ENCODE measurements around the gene SKI.

Gene SKI

DNA sequence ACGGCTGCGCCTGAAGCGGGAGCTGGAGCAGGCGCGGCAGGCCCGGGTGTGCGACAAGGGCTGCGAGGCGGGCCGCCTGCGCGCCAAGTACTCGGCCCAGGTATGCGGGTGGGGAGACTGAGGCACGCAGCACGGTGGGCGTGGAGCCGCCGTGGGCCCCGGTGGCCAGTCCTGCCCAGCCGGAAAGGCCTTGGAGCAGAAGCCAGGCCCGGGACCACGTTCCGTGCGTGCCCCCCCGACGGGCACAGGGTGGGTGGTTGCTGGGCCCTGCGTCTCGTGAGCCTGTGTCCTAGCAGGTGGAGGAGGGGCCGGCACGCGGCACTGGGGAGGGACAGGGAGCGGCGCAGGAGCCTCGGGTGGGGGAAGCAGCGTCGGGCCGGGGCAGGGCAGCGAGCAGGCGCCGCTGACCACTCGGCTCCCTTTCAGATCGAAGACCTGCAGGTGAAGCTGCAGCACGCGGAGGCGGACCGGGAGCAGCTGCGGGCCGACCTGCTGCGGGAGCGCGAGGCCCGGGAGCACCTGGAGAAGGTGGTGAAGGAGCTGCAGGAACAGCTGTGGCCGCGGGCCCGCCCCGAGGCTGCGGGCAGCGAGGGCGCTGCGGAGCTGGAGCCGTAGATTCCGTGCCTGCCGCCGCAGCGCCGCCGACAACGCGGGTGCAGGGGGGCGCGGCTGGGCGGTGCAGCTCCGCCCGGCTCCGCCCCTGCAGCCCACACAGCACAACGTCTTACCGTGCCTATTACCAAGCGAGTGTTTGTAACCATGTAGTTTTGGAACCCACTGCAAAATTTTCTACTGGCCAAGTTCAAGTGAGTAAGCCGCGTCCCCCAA is 78.2 kb downstream of the SKI start:
- DNase-seq (ENCODE audit: low read depth, low spot score), result no peak

DNA sequence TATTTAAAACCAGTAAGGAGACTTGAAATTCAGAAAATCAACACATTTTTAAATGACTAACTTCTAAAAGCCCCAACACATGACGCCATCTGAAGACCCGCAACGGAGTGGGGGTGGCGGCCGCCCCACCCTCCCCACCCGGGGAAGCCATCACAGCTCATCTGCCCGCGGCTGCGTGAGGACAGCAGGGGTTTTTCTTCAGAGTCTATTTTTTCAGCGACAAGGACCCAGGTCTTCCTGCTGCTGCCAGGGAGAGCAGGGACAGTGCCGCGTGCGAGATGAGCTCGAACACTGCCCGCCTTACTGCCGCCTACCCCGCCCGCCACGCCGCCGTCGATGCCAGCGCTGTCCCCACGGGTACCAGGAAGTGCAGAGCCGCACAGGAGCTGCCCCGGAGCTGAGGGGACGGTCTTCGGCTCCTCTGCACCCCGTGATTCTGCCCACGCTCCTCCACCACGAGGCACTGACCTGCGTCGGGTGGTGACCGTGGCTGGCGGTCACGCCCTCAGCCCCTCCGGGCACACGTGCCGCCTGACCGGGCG is 79.0 kb downstream of the SKI start:
- no peak for DNase-seq (ENCODE audit: low read depth, low spot score)

GRCh38 chr1:2307972-2308371 is 79.9 kb downstream of the SKI start:
- no peak for DNase-seq (ENCODE audit: low read depth, low spot score)

- no peak for DNase-seq (ENCODE audit: low read depth, low spot score)
Observed at GRCh38 chr1:2308844-2309243, 80.7 kb downstream of the SKI start.

DNA sequence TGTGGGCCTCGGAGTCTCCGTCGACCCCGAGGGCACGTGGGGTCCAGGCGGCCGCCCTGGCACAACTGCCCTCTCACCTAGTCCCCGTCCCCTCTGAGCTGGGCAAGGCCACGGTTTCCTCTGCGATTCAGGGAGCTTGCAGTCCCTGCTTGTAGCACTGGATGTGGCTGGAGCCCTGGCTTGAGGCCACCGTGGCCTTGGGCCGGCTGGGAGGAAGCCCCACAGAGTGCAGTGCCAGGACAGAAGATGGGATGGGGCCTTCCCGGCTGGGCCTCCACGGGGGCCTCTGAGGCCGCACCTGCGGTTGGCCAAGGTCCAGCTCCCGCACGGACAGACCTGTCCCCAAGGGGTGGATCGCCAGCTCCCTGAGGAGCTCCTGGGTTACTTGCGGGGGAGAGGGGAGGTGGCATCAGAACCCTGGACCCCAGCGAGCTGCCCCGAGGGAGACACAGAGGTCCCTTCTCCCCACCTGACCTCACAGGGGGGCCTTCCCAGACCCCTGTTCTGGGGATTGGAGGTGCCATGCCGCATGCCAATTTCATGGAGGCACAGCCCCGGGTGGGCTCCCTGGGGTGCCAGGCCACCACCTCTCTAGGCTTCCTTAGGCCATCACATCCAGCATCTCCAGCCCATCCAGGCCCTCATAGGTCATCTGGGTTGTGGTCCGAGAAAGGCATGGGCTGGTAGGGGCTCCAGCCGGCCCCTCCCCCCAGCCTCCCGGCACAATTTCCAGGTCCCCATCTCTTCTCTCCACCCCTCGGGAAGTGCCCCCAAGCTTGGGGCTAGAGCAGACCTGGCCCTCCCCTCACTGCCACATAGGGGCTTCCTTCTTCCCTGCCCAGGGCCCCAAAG is 82.4 kb downstream of the SKI start:
- DNase-seq (ENCODE audit: low read depth, low spot score), result no peak

GRCh38 chr1:2311184-2312032 is 83.3 kb downstream of the SKI start:
- DNase-seq (ENCODE audit: low read depth, low spot score), result no peak

DNA sequence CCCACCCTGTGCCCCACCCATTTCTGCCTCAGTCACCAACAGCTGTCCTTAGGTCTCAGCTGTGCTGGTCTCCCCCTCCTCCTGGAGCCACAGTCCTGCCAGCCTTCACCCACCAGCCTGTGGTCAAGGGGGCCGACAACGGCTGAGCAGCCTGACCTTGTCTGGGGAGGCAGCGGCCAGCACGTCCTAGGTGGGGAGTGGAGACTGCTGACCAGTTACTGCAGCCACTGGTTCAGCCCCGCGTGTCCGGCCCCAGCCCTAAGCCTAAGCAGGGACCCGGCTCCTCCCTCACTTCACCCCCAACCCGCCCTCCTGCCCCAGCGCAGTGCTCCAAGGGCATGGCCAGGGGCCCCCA is 84.0 kb downstream of the SKI start:
- no peak for DNase-seq (ENCODE audit: low read depth, low spot score)

DNA sequence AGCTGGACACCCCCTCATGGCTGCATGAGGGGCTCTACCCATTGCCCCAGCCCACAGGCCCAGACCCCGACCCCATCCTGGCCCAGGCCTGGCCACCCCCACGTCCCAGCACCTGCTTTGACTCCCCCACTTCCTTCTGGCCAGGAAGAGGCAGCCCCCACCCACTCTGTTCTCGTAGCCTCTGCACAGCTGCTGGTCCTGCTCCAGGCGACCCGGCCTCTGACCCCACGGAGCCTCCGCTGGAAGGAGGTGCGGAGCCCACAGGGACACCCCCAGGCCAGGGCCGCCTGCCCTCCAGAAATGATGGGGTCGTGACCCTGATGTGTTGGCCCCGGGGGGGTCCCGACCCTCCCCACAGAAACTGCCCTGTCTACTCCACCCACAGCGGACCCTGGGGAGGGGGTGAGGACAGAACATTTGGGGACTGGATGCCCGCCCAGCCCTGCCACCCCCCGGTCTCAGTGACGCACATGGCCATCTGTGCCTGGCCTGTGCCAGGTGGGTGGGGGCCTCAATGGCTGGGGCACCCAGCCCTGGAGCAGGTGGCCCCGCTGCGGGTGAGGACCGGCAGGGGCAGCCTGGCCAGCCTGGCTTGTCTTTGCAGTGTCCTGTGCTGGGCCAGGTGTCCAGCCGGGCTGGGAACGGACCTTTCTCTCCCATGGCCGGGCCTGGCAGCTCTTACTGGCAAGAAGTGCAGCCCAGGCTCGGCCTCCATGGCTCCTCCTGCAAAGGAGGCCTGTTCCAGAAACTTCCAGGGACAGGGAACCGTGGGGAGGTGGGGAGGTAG is 84.6 kb downstream of the SKI start:
- no peak for DNase-seq (ENCODE audit: low read depth, low spot score)

DNA sequence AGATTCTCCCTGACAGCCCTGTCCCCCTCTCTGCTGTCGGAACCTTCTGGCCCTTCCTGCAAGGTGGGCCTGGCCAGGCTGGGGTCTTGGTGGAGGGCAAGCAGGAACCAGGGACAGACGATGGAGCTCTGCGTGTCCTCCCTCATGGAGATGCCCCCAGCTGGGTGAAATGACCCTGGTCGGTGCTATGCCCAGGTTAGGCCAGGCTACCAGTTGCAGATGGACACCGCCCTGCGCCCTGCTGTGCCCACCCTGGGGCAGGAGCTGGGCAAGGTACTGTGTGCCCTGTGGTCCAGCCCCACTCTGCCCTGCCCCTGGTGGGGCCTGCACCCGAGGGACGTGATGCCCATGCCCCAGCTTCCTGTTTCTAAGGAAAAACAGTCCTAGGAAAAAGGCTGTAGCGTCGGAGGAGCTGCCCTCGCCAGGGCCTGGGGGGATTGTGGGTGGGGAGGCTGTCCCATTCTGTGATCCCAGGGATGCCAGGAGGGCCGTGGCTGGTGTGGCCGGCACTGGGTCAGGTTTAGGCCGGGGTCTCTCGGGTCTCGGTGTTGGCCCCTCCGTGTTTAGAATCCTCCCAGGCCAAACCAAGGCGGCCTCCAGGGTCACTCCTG is 85.6 kb downstream of the SKI start:
- no peak for DNase-seq (ENCODE audit: low read depth, low spot score)

DNA sequence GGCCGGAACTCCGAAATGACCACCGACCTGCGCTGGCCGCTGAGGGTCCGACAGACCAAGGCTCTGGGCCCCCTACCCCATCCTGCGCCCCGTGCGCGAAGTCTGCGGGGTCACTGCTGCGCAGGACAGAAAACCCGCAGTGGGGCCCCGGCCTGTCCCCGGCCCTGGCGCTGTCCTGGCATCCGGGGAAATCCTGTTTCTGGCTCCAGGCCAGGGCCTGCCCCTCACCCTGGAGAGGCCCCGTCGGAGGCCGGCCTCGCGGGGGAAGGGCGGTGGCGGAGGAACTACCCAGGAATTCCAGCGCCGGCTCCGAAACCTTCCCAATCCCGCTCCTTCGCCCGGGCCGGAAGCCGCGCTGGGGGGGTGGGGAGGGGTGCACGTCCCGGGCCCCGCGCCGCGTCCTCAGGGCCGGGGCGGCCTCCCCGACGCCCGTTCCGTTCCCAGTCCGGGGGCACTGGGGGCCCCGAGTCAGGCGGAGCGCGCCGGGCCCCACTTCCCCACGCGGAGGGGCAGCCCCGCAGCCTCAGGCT is 86.2 kb downstream of the SKI start:
- DNase-seq (ENCODE audit: low read depth, low spot score), result no peak

DNA sequence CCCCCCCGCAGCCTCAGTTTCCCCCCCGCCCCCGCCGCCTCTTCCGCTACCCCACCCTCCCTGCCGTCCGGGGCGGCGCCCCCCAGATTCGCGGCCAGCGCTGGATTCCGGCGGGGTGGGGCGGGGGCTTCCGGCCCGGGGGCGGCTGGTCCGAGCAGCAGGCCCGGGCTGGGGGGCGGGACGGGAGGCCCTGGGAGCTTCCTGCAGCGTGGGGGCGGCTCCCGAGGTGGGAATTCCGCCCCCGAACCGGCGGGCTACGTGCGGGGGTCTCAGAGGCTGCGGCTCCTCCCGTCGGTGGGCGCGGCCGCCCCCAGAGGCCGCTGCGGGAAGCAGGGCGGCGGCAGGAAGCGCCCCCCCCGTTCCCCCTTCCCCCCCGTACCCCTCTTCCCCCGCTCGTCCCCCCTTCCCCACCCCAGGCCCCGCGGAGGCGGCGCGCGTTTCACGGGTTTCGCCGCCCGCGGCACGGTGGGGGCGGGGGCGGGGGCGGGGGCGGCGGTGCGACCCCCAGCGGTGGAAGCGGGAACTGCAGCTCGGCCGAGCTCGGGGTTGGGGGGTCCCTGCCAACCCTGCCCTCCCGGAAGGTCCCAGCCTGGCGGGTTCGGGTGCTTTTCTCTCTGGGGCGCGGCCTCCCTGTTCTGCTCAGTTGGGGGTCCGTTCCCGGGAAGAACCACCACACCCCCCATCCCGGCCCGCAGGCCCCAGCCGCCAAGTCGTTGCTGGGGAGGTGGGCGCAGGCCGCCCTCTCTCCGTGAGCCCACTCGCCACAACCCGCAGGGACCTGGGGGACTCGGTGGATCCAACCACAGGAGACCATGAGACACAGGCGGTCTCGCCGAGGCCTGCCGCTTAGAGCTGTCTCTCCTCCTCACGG is 86.9 kb downstream of the SKI start:
- DNase-seq (ENCODE audit: low read depth, low spot score), result no peak

GRCh38 chr1:2315674-2316450 is 87.7 kb downstream of the SKI start:
- DNase-seq (ENCODE audit: low read depth, low spot score), result no peak

DNA sequence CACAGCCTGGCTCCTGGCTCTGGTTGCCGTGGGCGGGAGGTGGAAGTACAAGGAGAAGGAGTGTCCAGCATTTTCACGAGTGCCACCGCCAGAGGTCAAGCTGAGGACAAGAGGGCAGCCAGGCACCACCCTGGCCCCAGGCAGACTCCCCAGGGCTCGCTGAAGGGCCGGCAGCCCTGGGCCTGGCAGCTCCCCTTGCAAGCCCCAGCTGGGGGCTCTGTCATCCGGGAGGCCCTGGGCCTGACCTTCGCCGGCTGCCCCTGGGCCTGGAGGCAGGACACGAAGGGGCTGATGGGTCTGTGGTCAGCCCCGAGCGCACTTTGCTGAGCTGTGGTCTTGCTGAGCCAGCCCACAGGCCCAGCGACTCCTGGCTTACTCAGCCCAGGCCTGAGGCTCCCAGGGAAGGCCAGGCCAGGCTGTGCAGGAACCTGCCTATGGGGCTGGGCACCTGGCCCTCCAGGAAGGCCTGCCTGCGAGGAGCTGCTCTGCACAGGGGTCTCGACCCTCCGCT is 88.4 kb downstream of the SKI start:
- no peak for DNase-seq (ENCODE audit: low read depth, low spot score)

GRCh38 chr1:2317230-2318065 is 89.3 kb downstream of the SKI start:
- DNase-seq (ENCODE audit: low read depth, low spot score), result no peak

DNA sequence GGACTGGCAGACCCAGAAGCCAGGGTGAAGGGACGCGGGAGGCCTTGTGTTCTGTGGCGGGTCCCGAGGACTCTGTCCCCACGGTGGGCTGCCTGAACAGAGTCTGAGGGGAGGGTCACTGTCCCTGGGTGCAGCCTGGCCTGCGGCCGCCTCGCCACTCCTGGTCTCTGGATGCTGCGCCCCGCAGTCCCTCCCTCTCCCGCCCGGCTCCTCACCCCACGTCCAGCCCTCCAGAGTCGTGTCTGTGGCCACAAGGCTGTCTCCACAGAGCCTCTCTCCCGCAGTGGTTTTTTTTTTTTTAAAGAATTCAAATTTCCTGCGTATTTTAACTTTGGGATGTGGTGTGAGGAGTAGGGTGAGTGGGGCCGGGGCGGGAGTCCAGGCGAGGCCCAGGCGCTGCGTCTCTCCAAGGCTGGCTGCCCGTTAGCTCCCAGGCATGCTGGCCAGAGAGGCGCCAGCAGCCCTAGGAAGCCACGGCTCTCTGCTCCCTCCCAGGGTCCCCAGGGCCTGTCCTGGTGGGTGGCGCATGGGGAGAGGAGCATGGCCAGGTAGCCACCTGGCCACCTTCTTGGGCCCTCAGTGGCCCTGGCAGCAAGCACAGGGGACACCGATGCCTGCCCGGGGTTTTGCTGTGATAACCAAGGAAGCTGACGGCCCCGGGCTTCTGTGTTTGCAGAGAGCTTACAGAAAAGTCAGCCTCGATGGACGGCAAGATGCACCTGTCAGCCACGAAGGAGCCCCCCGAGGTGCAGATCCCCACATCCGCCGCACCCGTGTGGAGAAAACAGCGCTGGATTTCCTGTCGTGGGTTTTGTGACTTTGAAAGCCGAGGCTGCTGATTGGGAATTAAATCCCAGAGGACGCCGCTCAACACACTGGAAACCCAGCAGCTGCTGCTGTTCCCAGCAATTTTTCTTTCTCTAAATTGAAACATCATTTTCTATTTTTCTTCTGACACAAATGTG is 90.5 kb downstream of the SKI start:
- no peak for DNase-seq (ENCODE audit: low read depth, low spot score)

DNA sequence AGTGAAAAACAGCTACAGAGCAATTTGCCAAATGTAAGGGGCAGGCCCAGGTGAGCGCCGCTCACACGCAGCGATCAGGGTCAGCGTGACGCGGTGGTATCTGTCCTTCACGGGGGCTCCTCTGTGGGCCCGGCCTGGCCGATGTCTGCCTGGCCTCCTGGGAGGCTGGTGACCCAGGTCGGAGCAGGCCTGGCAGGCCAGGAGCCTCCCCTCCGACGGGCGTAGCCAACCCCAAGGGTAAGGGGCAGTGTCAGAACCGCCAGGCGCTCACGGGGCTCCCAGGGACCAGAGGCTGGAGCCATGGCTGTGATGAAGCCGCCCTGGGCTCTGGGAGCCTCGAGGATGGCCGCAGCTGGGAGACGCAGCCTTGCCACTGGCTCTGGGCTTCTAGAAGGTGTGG is 91.2 kb downstream of the SKI start:
- DNase-seq (ENCODE audit: low read depth, low spot score), result no peak

Data from smooth muscle cell of the brain vasculature (primary cell).